Measurements from ENCODE around the gene PTTG1IP2. TPM values are rescaled to one million over a fixed set of nuclear protein-coding genes. Genes with fewer than 3 reads are reported as not detected.
"Not testable (repeated sequence)": the region's sequence is repeated elsewhere in the genome, so short reads cannot be mapped to it uniquely, and the experiment has no call there.

The PTTG1IP2 gene
- not detected for total RNA-seq

- FAIRE-seq, result no peak
- DNase-seq (ENCODE audit: low spot score in 2 of 2), result no peak
Observed at GRCh38 chr7:90469554-90469953, at the start of gene PTTG1IP2. PTTG1IP2 (plus strand) TSS chr7:90469639; CDS start chr7:90469787, 148 bp downstream.

- no peak for FAIRE-seq
- DNase-seq (ENCODE audit: low spot score in 2 of 2), result no peak
Observed at GRCh38 chr7:90421651-90422050, 47.8 kb upstream of the PTTG1IP2 start.

- no peak for FAIRE-seq
Observed at GRCh38 chr7:90424720-90425119, 44.7 kb upstream of the PTTG1IP2 start.

GRCh38 chr7:90425376-90425775, 44.1 kb upstream of the PTTG1IP2 start:
- no peak for DNase-seq (ENCODE audit: low spot score in 2 of 2)

More at GRCh38 chr7:90424720-90425119, 44.7 kb upstream of the PTTG1IP2 start:
- no peak for DNase-seq (ENCODE audit: low spot score in 2 of 2)

GRCh38 chr7:90430614-90431460, 38.6 kb upstream of the PTTG1IP2 start:
- DNase-seq (ENCODE audit: low spot score in 2 of 2), result no peak
- no peak for FAIRE-seq

More at GRCh38 chr7:90425376-90425775, 44.1 kb upstream of the PTTG1IP2 start:
- no peak for FAIRE-seq

- DNase-seq (ENCODE audit: low spot score in 2 of 2), result no peak
- FAIRE-seq, result no peak
Observed at GRCh38 chr7:90432752-90433151, 36.7 kb upstream of the PTTG1IP2 start.

- FAIRE-seq (no peak), DNase-seq (ENCODE audit: low spot score in 2 of 2) (no peak)
Observed at GRCh38 chr7:90433221-90433620, 36.2 kb upstream of the PTTG1IP2 start.

GRCh38 chr7:90445633-90446032, 23.8 kb upstream of the PTTG1IP2 start:
- no peak for FAIRE-seq
- no peak for DNase-seq (ENCODE audit: low spot score in 2 of 2)

GRCh38 chr7:90446137-90446899, 23.1 kb upstream of the PTTG1IP2 start:
- no peak for DNase-seq (ENCODE audit: low spot score in 2 of 2)
- FAIRE-seq, result no peak

GRCh38 chr7:90453259-90453891, 16.1 kb upstream of the PTTG1IP2 start:
- DNase-seq (ENCODE audit: low spot score in 2 of 2) (no peak), FAIRE-seq (no peak)

- DNase-seq (ENCODE audit: low spot score in 2 of 2) (no peak), FAIRE-seq (no peak)
Observed at GRCh38 chr7:90453931-90454330, 15.5 kb upstream of the PTTG1IP2 start.

GRCh38 chr7:90455163-90456030, 14.0 kb upstream of the PTTG1IP2 start:
- FAIRE-seq (peak; percentile 85), DNase-seq (ENCODE audit: low spot score in 2 of 2) (peak; percentile 5 to 30)

GRCh38 chr7:90458104-90458503, 11.3 kb upstream of the PTTG1IP2 start:
- DNase-seq (ENCODE audit: low spot score in 2 of 2), result no peak
- FAIRE-seq, result no peak

GRCh38 chr7:90459888-90460287, 9.6 kb upstream of the PTTG1IP2 start:
- FAIRE-seq (no peak), DNase-seq (ENCODE audit: low spot score in 2 of 2) (no peak)

GRCh38 chr7:90461219-90461618, 8.2 kb upstream of the PTTG1IP2 start:
- FAIRE-seq (no peak), DNase-seq (ENCODE audit: low spot score in 2 of 2) (no peak)

- not testable (repeated sequence) for FAIRE-seq; DNase-seq (ENCODE audit: low spot score in 2 of 2)
Observed at GRCh38 chr7:90463151-90463628, 6.2 kb upstream of the PTTG1IP2 start.

GRCh38 chr7:90465816-90466215, 3.6 kb upstream of the PTTG1IP2 start:
- DNase-seq (ENCODE audit: low spot score in 2 of 2) (no peak), FAIRE-seq (no peak)

GRCh38 chr7:90472805-90473540, 3.5 kb downstream of the PTTG1IP2 start:
- no peak for DNase-seq (ENCODE audit: low spot score in 2 of 2)
- FAIRE-seq, result no peak

GRCh38 chr7:90473814-90474213, 4.4 kb downstream of the PTTG1IP2 start:
- DNase-seq (ENCODE audit: low spot score in 2 of 2) (no peak), FAIRE-seq (no peak)
